GM21825 (cell line): Measurements from ENCODE around the gene RHBDL1.
A peak's percentile ranks its signal among the peaks of the same experiment; 100 is the strongest.

Experiments used
- ATAC-seq: cut with Tn5 transposase; IDR thresholded peaks from one replicate; pipeline ENCODE4 v1.9.1; 2021; ENCODE audit warnings: mild to moderate bottlenecking, moderate library complexity; ENCODE audit not compliant: unreplicated experiment

Gene RHBDL1

DNA sequence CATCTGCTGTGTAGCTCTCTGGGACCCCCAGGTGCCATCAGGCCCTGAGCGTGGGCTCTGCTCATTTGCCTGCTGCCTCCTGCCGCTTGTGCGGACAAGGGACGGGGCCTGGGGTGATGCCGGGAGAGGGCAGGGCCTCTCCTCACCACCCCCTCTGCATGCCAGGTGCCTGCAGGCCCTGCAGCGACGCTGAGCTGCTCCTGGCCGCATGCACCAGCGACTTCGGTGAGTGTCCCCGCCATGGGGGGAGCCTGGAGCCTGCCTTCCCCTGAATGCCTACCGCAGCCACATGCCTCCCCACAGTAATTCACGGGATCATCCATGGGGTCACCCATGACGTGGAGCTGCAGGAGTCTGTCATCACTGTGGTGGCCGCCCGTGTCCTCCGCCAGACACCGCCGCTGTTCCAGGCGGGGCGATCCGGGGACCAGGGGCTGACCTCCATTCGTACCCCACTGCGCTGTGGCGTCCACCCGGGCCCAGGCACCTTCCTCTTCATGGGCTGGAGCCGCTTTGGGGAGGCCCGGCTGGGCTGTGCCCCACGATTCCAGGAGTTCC, 41.4 kb downstream of the RHBDL1 start:
- no peak for ATAC-seq

DNA sequence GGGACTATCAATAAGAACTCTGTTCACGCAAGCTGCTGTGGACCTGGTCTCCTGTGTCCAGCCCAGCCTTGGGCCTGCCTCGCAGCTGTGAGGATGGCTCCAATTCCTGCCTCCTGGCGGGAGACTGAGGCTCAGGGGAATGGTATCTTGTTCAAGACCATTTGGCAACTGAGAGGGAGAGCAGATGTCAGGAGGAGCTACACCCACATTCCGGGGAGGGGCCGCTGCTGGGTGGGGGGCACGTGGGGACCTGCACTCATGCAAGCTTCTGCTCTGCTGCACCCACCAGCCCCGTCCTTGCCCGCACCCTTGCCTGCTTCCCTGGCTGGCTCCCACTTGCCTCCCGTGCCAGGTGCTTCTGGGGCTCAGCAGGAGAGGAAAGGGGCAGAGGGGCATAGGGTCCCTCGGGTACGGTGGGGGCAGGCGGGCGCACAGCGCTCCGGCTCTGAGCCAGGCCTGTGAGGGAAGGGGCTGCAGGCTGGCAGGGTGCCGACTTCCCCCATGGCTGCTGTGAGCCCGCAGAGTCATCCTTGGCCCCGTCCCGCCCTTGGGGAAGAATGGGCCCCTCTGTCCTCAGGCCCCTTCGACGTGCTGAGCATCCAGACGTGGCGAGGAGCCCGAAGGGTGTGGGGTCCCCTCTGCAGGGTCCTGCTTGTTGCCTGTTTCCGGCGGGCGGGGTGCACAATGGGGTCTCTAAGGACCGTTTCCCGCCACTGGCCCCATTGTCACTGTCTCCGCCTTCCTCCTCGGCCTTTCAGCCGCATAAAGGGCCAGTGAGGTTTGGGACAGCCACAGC, 42.2 kb downstream of the RHBDL1 start:
- no peak for ATAC-seq

DNA sequence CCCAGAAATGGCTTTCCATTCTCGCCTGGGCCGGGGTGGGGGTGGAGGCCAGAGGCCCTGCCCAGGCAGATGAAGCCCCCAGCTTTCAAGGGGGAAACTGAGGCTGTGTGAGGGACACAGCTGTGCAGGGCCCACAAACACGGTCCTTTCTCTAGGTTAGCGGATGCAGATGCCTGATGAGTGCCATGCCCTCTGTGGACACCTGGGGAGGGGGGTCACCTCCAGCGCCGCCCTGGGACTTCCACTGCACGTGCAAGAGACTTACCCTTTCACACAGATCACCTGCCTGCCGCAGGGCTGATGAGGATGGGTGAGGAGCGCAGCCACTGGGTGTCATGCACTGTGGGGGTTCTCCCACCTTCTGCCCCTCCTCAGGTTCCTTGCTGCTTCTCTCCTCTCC, 42.9 kb downstream of the RHBDL1 start:
- ATAC-seq = no peak

DNA sequence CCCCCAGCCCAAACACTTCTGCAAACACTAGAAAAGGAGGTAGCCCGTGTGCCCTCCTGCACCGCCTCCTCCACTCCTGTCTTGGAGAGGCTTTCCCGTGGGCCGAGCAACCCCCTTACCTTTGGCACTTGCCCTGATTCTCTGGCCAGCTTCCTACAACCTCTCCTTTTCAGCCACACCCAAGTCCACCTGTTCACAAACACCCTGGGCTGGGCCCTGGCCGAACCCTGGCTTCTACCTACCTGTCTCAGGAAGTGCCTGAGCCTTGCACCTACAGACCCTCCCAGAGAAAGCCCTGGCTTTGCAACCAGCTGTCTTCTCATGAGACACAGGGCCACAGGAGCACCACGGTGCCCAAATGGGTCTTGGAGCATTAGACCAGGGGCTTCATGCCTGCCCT, 43.5 kb downstream of the RHBDL1 start:
- no peak for ATAC-seq

DNA sequence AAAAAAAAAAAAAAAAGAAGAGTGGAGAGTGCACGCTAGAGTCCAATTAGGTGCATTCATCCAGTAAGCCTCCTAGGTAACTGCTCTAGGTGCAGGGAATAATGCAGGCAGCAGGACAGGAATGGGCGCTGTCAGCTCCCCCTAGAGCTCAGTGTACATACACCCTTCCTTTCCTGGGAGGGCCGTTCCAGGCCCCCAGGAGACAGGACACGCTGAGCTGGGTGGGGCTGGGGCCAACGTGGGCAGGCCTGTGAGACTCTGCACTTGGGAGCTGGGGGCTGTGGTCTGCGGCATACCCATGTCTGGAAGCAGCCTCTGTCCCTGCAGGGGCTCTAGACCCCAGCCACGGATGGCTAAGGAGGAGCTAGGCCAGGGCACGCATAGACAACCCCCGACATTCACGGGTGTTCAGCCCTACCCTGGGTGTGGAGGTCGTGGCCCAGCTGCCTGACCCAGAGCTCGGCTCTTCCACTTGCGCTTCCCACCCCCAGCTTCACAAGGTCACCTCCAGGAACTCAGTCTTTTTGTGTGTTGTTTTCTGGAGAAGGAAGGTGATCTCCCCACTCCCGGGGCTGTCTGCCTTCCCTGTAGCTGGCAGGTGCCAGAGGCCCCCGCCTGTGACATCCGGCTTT, 44.5 kb downstream of the RHBDL1 start:
- ATAC-seq = no peak

DNA sequence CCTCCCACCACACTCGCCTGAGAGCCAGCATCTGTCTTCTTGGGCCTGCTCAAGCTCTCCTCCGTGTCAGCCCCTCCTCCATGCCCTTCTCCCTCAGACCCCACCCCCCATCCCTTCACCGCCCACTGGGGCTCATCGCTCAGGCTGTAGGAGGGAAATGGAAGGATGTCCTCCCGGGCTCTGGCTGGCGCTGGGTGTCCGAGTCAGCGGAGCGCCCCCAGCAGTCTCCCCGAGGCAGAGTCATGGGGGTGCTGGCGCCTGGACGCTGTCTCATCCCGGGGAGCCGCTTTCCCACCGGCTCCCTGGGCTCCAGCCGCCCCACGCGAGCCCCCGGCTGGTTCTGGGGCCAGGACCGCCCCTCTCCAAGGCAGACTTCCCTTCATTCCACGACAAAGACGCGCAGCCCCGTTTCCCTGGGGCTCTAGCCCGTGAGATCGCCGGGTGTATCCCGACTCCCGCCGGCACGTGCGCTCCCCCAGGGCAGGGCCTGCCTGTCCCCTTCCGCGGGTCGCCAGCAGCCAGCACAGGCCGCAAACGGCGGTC, 45.0 kb downstream of the RHBDL1 start:
- peak; percentile 23 for ATAC-seq

DNA sequence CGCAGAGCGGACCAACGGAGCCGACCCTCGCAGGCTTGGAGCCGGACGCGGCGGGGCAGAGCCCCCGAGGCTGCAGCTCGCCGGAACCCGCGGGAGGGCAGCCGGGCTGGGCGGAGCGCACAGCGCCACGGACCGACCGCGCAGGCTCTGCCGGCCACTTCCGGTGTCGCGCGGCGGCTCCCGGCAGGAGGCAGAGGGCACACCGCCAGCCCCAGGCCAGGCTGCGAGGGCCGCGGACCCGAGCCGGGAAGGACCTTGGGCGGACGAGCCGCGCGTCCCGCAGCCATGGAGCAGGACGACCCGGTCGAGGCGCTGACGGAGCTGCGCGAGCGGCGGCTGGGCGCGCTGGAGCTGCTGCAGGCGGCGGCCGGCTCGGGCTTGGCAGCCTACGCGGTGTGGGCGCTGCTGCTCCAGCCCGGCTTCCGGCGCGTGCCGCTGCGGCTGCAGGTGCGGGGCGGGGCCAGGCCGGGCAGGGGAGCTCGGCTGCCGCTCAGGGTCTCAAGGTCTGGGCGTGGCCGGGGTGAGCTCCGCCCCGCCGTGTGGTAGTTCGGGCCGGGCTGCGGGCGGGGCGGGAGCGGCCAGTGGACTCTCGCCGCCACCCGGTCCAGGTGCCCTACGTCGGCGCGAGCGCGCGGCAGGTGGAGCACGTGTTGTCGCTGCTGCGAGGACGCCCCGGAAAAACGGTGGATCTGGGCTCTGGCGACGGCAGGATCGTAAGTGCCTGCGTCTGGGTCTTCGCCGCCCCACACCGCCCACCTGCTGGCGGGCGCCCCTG, 45.7 kb downstream of the RHBDL1 start, which contains the start of gene ANTKMT:
Gene ANTKMT (plus strand): TSS at position 157 of the 775 bp plus-strand sequence. CDS start 129 bp downstream, at position 286.
- ATAC-seq = peak; percentile 53

DNA sequence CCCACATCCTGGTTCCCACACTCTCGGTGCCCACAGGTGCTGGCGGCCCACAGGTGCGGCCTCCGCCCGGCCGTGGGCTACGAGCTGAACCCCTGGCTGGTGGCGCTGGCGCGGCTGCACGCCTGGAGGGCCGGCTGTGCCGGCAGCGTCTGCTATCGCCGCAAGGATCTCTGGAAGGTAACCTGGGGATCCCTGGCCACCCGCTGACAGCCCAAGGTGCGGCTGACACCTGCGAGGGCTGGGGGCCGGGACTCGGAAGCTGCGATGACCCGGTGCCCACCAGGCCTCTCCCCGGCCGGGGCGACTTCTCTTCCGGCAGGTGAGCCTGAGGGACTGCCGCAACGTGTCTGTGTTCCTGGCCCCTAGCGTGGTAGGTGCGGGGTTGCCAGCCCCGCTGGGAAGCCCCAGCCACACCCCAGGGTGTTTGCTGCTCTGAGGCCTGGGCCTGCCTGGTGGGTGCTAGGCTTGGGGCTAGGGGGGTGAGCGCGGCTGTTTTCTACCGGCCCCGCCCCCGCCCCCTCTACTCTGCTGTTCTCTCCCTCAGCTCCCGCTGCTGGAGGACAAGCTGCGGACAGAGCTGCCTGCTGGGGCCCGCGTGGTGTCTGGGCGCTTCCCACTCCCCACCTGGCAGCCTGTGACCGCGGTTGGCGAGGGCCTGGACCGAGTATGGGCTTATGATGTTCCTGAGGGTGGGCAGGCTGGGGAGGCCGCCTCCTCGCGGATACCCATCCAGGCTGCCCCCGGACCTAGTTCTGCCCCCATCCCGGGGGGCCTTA, 46.5 kb downstream of the RHBDL1 start:
- no peak for ATAC-seq

DNA sequence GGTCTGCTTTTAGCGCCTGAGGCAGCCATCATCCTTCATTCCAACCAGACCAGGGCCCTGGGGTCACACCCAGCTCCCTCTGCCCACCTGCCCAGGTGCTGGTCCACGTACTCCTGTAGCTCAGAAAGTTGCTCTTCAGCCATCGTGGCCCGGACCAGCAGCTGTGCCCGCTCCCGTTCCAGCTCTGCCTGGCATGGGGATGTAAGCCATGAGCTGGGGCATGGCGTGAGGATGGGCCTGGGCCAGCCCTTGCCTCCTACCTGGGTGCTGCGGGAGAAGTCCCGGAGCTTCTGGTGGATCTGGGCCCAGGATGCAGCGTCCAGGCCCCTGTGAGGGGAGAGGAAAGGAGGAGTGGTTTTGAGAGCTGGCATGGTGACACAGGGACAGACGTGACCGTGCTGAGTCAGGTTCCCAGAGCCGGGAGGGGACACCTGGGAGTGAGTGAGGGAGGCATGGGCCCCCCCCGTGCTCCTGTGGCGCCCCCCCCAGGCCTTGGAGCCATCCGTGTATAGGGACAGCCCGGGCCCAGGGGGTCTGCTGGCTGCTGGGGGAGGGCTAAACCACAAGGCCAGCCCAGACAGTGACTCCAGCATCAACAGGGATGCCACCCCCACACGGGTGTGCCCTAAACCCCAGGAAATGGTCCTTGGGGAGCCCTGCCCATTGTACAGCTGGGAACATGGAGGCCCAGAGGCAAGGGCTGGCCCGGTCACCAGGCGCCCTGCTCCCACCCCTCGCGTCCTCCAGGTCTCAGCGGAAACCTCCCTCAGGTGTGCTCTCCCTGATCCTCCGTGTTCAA, 47.6 kb downstream of the RHBDL1 start:
- no peak for ATAC-seq

DNA sequence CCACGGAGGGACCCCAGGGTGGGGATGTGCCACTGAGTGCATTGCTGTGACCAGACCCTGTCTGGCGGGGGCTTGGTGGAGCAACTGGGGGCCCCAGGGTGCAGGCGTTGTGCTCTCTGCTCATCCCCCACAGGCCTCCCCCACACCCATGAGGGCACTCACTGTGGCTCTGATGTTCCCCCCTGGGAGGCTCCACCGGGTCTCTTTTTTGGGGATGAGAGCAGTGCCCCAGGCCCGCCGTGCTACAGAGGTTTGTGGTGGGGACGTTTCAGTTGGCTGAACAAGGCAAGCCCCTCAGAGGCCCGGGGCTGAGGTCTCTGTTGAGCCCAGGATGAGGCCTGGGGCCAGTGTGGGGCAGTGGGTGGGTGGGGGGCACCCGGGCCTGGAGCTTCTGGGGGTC, 48.2 kb downstream of the RHBDL1 start:
- no peak for ATAC-seq

DNA sequence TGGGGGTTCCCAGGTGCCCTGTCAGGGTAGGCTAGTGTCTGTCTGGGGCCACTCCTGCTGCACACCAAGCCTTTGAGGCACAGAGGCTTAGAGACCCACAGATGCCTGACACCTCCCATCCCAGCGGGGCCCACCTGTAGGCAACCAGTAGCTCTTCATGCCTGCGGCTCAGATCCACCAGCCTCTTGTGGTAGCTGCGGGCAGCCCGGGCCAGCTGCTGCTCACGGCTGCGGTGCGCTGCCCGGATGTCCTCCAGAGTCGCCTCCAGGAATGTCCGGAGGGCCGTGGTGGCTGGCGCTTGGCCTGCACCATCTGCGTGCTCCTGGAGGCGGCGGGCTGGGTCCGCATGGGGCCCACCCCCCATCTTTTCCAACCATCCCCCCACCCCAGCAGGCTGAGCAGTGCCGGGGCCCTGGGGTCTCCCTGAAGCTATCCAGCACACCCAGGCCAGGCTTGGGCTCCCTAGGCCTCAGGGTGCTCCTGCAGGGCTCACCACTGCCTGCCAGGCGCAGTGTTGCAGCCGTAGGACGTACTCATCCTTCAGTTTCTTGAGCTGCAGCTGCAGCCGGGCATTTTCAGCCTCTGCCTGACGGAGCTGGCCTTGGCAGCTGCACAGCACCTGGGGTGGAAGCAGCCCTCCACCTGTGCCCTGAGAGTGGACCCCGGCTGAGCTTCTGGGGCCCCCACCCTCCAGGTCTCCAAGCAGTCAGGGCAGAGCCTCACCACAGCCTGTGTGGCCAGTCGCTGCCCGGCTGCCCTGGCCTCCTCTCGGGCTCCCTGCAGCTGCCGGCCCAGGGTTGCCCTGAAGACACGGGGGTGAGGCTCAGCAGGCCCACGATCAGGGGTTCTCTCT, 48.9 kb downstream of the RHBDL1 start:
- ATAC-seq = no peak

DNA sequence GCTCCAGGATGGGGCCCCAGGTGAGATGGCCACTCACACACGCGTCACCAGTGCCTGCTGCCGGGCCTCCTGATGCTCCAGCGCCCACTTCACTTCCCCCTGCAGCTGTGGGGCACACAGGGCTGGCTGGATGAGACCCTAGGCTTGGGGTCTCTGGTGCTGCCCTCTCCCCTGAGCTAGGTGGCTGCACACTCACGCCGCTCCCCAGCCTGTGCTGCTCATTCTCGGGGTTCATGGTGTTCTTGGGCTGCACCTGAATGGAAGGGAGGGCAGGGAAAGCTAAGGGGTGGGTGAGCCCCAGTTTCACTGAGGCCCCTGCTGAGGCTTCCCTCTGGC, 49.5 kb downstream of the RHBDL1 start:
- no peak for ATAC-seq

DNA sequence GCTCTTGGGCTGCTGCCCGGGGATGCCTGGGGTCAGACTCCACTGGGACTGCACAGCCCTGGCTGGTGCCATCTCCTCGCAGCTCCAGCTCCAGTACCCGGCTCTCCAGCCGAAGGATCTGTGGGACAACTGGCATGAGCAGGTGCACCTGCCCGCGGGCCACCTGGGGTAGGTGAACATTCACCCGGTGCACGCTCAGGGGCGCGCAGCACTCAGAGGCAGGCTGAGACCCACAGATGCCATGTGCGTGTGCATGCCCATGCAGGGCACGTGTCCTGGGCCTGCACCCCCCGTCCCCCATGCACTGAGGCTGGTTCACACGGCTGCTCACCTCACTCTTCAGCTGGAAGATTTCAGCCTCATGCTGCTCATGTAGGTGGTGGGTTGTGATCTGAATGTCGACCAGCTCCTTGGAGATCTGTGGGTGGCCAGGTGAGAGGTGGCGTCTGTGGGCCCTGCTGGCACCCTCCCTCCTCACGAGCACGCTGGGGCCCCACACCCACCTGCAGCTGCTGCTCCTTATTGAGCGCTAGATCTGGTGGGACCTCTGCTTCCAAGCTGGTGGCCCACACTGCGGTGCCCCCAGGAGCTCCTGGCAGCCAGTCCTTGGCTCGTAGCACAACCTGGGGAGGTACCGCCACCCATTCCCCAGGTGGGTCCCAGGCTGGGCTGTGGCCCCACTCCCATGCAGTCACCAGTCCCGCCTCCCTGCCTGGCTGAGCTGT, 50.2 kb downstream of the RHBDL1 start:
- no peak for ATAC-seq

DNA sequence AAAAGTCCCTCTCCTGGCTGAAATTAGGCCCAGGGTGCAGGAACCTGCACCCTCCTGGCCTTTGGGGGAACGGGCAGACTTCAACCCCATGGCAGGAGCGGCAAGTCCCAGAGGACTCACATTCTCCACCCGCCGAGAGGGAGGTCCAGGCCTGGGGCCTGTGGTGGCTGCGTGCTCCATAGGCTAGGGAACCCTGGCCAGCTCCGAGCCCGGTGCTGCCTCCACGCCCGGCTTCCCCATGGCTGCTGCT, 50.6 kb downstream of the RHBDL1 start:
- no peak for ATAC-seq

DNA sequence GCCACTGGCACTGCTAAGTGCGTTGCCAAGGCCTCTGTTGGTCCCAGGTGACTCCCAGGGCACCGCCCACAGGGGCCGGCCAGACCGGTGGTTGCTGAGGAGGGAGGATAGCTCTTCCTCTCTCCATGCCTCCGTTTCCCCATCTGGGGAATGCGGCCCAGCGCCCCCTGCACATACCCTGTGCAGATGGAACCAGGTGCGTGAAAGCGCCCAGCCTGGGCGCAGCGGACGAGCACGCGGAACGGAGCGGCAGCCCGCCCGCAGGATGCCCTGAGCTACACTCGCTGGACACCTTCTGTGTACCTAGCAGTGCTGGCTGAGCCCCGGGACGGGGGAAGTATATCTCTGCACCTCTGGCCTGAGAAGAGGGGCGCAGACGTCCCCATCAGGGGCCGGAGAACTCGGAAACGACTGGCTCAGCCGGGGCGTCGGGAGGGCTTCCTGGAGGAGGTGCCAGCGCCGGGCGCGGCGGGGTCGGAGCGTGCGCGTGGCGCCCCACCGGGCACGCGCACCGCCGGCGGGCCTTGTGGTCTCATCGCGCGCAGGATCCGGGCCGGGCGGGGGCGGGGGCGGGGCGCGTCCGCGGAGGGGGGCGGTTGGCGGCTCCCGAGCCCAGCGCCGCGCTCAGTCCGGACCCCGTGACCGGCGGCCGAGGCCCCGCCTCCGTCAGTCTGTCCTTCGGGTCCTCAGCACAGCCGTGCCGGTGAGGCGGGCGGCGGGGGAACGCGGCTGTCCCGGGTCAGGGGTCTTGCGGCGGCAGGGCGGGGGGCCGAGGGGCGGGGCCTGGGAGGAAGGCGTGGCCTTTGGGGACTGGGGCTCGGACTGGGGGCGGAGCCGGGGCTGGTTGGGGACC, 51.2 kb downstream of the RHBDL1 start, which contains the start of the genes CCDC78 and HAGHL:
Gene CCDC78 (minus strand): TSS at position 6 of the 853 bp plus-strand sequence. CDS start 76 bp downstream, outside the sequence.
Gene HAGHL (plus strand): TSS at position 669 of the 853 bp plus-strand sequence. CDS start 404 bp downstream, outside the sequence.
- ATAC-seq = no peak

DNA sequence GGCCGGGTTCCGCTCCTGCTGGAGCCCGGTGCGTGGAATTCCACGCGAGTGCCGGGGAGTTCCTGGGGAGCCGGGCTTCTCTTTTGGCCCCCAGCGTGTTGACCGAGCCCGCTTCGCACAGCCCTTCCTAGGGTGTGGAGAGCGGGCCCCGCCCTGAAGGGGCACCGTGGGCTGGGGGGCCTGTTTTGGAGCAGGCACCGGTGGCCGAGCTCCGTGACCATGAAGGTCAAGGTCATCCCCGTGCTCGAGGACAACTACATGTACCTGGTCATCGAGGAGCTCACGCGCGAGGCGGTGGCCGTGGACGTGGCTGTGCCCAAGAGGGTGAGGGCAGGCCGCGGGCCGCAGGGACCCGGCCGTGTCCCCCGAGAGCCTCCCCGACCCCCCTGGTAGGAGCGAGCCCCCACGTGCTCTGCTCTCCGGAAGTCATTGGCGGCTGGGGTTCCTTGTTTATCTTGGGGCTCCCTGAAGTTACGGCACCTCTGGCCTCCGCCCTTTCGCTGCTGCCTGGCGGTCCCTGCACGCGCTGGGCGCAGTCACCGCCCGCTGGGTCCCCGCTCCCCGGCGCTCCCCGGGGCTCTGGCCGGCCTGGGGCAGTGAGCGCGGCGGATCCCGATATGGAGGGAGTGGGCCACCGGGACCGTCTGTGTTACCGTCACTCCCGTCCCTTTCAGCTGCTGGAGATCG, 52.0 kb downstream of the RHBDL1 start:
- no peak for ATAC-seq
